IMR-90 (cell line): Measurements from ENCODE around the gene CAMK2G. TPM values are rescaled to one million over a fixed set of nuclear protein-coding genes. Genes with fewer than 3 reads are reported as not detected.
A peak's percentile ranks its signal among the peaks of the same experiment; 100 is the strongest.

Experiments
- ATAC-seq: fragments of 200-7000 bp; cut with Tn5 transposase; 2 replicates; pipeline ENCODE4 v1.9.1; 2020; ENCODE audit warnings: low read depth, mild to moderate bottlenecking, moderate library complexity
- BruUV-seq: library from RNA; stranded (reverse); fragments of 400-500 nt; replicated peaks from 2 replicates; lab custom pipeline; 2021; lab: Mats Ljungman, UMichigan
- CTCF ChIA-PET: fragments of 300-600 bp; formaldehyde crosslinking; extraction: SDS; loops from one replicate; lab custom pipeline; 2021; ENCODE audit warnings: antibody characterized with exemption; lab: Yijun Ruan, JAX
- POLR2A ChIA-PET: fragments of 300-600 bp; sonication (Branson Sonifier 250); formaldehyde crosslinking; loops from one replicate; lab custom pipeline; 2022; ENCODE audit warnings: antibody characterized with exemption; ENCODE audit not compliant: unreplicated experiment; lab: Charles Lee
- DNase-seq: peaks from one replicate; pipeline ENCODE4 v3.0.0; 2013
- H2AFZ ChIP-seq: replicated peaks from 2 replicates; pipeline ENCODE3; 2013; ENCODE audit warnings: low read length, mild to moderate bottlenecking; ENCODE audit not compliant: poor library complexity
- H2AK5ac ChIP-seq: 2 replicates; pipeline ENCODE4 v1.6.1; 2013; ENCODE audit warnings: low read depth, low read length, inconsistent platforms
- H2AK9ac ChIP-seq: replicated peaks from 2 replicates; pipeline ENCODE3; 2013; ENCODE audit warnings: mild to moderate bottlenecking, low read depth, low read length, moderate library complexity; ENCODE audit not compliant: poor library complexity
- H2BK120ac ChIP-seq: 2 replicates; pipeline ENCODE4 v1.6.1; 2013; ENCODE audit warnings: low read depth, low read length, inconsistent platforms
- H2BK15ac ChIP-seq: 3 replicates; pipeline ENCODE4 v1.6.1; 2013; ENCODE audit warnings: low read depth, low read length, inconsistent platforms
- H2BK20ac ChIP-seq: 2 replicates; pipeline ENCODE4 v1.6.1; 2013; ENCODE audit warnings: low read depth, mild to moderate bottlenecking, inconsistent platforms, low read length, moderate library complexity
- H2BK5ac ChIP-seq: 2 replicates; pipeline ENCODE4 v1.6.1; 2013; ENCODE audit warnings: mild to moderate bottlenecking, low read depth, low read length, inconsistent platforms; ENCODE audit not compliant: poor library complexity, severe bottlenecking
- H3K14ac ChIP-seq: replicated peaks from 2 replicates; pipeline ENCODE4 v1.6.1; 2013; ENCODE audit warnings: low read depth, low read length, inconsistent platforms
- H3K18ac ChIP-seq: 2 replicates; pipeline ENCODE4 v1.6.1; 2013; ENCODE audit warnings: low read depth, low read length, control low read depth
- H3K23ac ChIP-seq: 2 replicates; pipeline ENCODE4 v1.6.1; 2013; ENCODE audit warnings: low read depth, low read length, inconsistent platforms
- H3K27ac ChIP-seq: 2 replicates; pipeline ENCODE4 v1.5.1; 2013; ENCODE audit warnings: mild to moderate bottlenecking, control low read depth, low read length; ENCODE audit not compliant: insufficient read depth
- H3K27me3 ChIP-seq: 2 replicates; pipeline ENCODE4 v1.6.1; 2013; ENCODE audit warnings: low read length; ENCODE audit not compliant: control insufficient read depth, insufficient read depth
- H3K36me3 ChIP-seq: 2 replicates; pipeline ENCODE4 v1.6.1; 2013; ENCODE audit warnings: low read length, mixed read lengths; ENCODE audit not compliant: control insufficient read depth, insufficient read depth
- H3K4ac ChIP-seq: 2 replicates; pipeline ENCODE4 v1.6.1; 2013; ENCODE audit warnings: low read depth, low read length, inconsistent platforms
- H3K4me1 ChIP-seq: 2 replicates; pipeline ENCODE4 v1.6.1; 2013; ENCODE audit warnings: low read length, mixed read lengths; ENCODE audit not compliant: control insufficient read depth, insufficient read depth
- H3K4me2 ChIP-seq: 2 replicates; pipeline ENCODE4 v1.6.1; 2013; ENCODE audit warnings: low read depth, mild to moderate bottlenecking, control low read depth, low read length, moderate library complexity
- H3K4me3 ChIP-seq: 2 replicates; pipeline ENCODE4 v1.5.1; 2013; ENCODE audit warnings: low read depth, mild to moderate bottlenecking, control low read depth, low read length, moderate library complexity; ENCODE audit not compliant: insufficient read depth
- H3K56ac ChIP-seq: 2 replicates; pipeline ENCODE4 v1.6.1; 2013; ENCODE audit warnings: low read length, inconsistent platforms; ENCODE audit not compliant: insufficient read depth; ENCODE audit errors: extremely low read depth
- H3K79me1 ChIP-seq, 2 experiments: 2 replicates each; pipeline ENCODE4 v1.6.1; 2013; ENCODE audit warnings: low read length in 2 of 2, inconsistent platforms in 1 of 2, low read depth in 1 of 2
- H3K9ac ChIP-seq: 2 replicates; pipeline ENCODE4 v1.6.1; 2013; ENCODE audit warnings: low read depth, low read length, control low read depth
- H3K9me1 ChIP-seq: 2 replicates; pipeline ENCODE4 v1.6.1; 2013; ENCODE audit warnings: low read length, inconsistent platforms; ENCODE audit not compliant: insufficient read depth
- H3K9me3 ChIP-seq: 2 replicates; pipeline ENCODE4 v1.6.1; 2013; ENCODE audit warnings: low read length; ENCODE audit not compliant: control insufficient read depth, insufficient read depth
- H4K20me1 ChIP-seq: 2 replicates; pipeline ENCODE4 v1.6.1; 2013; ENCODE audit warnings: low read length, inconsistent platforms; ENCODE audit not compliant: insufficient read depth
- H4K5ac ChIP-seq: 2 replicates; pipeline ENCODE4 v1.6.1; 2013; ENCODE audit warnings: mild to moderate bottlenecking, low read depth, low read length, control low read depth
- H4K8ac ChIP-seq, 2 experiments: 2 replicates each; pipeline ENCODE4 v1.6.1; 2013; ENCODE audit warnings: low read depth in 2 of 2, low read length in 2 of 2, control low read depth in 1 of 2, inconsistent platforms in 1 of 2
- H4K91ac ChIP-seq: 2 replicates; pipeline ENCODE4 v1.6.1; 2013; ENCODE audit warnings: low read depth, low read length, inconsistent platforms; ENCODE audit not compliant: insufficient read depth
- BHLHE40 ChIP-seq: fragments of 150-350 bp; IDR thresholded peaks from 2 replicates; pipeline ENCODE4 v1.6.1; 2016; ENCODE audit warnings: mild to moderate bottlenecking, low read depth, low read length
- CEBPB ChIP-seq: IDR thresholded peaks from 2 replicates; pipeline ENCODE4 v1.6.1; 2012; ENCODE audit warnings: low read depth, low read length, improper control_type of control experiment
- CHD1 ChIP-seq: IDR thresholded peaks from 2 replicates; pipeline ENCODE4 v1.6.1; 2012; ENCODE audit warnings: low read depth, low read length, improper control_type of control experiment
- FOS ChIP-seq: fragments of 150-350 bp; IDR thresholded peaks from 2 replicates; pipeline ENCODE4 v1.6.1; 2016; ENCODE audit warnings: low read depth, low read length
- MAFK ChIP-seq: IDR thresholded peaks from 2 replicates; pipeline ENCODE4 v1.6.1; 2012; ENCODE audit warnings: low read depth, low read length, improper control_type of control experiment
- MXI1 ChIP-seq: IDR thresholded peaks from 2 replicates; pipeline ENCODE4 v1.6.1; 2012; ENCODE audit warnings: low read depth, mild to moderate bottlenecking, low read length, moderate library complexity, borderline replicate concordance
- NFE2L2 ChIP-seq: fragments of 150-350 bp; IDR thresholded peaks from 2 replicates; pipeline ENCODE4 v1.6.1; 2016; ENCODE audit warnings: low read depth, mild to moderate bottlenecking, low read length
- POLR2A ChIP-seq: IDR thresholded peaks from 2 replicates; pipeline ENCODE4 v1.6.1; 2012; ENCODE audit warnings: mild to moderate bottlenecking, low read depth, low read length
- RAD21 ChIP-seq: IDR thresholded peaks from 2 replicates; pipeline ENCODE4 v1.6.1; 2012; ENCODE audit warnings: low read length, improper control_type of control experiment
- RCOR1 ChIP-seq: IDR thresholded peaks from 2 replicates; pipeline ENCODE4 v1.6.1; 2012; ENCODE audit warnings: mild to moderate bottlenecking, low read length, improper control_type of control experiment; ENCODE audit not compliant: insufficient replicate concordance
- RFX5 ChIP-seq: IDR thresholded peaks from 2 replicates; pipeline ENCODE4 v1.8.0; 2012; ENCODE audit warnings: low read depth, mild to moderate bottlenecking, low read length, moderate library complexity
- SMC3 ChIP-seq: fragments of 150-350 bp; IDR thresholded peaks from 2 replicates; pipeline ENCODE4 v1.6.1; 2016; ENCODE audit warnings: low read depth, mild to moderate bottlenecking, antibody characterized with exemption, low read length, moderate library complexity
- WGBS, 2 experiments: methylation state at CpG; one replicate each; pipeline versions ENCODE4 v1.1.5 to v1.1.7; 2013; ENCODE audit warnings: missing lambda C conversion rate in 2 of 2; ENCODE audit not compliant: insufficient read length in 1 of 2; ENCODE audit errors: extremely low coverage in 2 of 2; 5-methylcytosine and 5-hydroxymethylcytosine counted together
- dilution Hi-C: fragments of 300-500 bp; cut with HindIII; formaldehyde crosslinking; loops from one replicate; pipeline ENCODE4 v1.14.3; 2018; ENCODE audit warnings: low sequenced_read_pairs; ENCODE audit not compliant: unreplicated experiment
- in situ Hi-C: fragments of 300-500 bp; cut with MboI; formaldehyde crosslinking; loops from 3 replicates; pipeline ENCODE4 v1.14.3; 2019; ENCODE audit warnings: low sequenced_read_pairs, inconsistent platforms, mixed read lengths
- intact Hi-C: fragments of 100-400 bp; cut with micrococcal nuclease; formaldehyde crosslinking; loops from 2 replicates; pipeline ENCODE4 v1.10.0; 2022
- polyA plus RNA-seq, 3 experiments: library from polyadenylated mRNA; depleted of rRNA; stranded (reverse); fragments of >200 nt; gene quantifications; 2 replicates each; pipeline ENCODE4 v1.2.3, GENCODE V29; 2012; ENCODE audit warnings: low replicate concordance in 1 of 3
- total RNA-seq: library from RNA; depleted of rRNA; stranded (reverse); fragments of >200 nt; gene quantifications from 2 replicates; pipeline ENCODE4 v1.2.3, GENCODE V29; 2012
- TF ChIP-seq, protein P1 (sequence below): fragments of 150-350 bp; IDR thresholded peaks from 2 replicates; pipeline ENCODE4 v1.6.1; 2016; ENCODE audit warnings: low read depth, mild to moderate bottlenecking, low read length, moderate library complexity, borderline replicate concordance
- TF ChIP-seq, protein P2 (sequence below): conservative IDR thresholded peaks from 2 replicates; pipeline ENCODE4 v1.5.1; 2012; ENCODE audit warnings: mild to moderate bottlenecking, low read depth, low read length, improper control_type of control experiment
- TF ChIP-seq, protein P3 (sequence below): fragments of 150-350 bp; IDR thresholded peaks from 2 replicates; pipeline ENCODE4 v1.6.1; 2017; ENCODE audit warnings: mild to moderate bottlenecking, antibody characterized with exemption, low read length, low read depth

The CAMK2G gene
- total and polyA plus RNA-seq, 2 of the 4 experiments (the other 2 are of a cell fraction) = 20.4 to 25.4 TPM

DNA sequence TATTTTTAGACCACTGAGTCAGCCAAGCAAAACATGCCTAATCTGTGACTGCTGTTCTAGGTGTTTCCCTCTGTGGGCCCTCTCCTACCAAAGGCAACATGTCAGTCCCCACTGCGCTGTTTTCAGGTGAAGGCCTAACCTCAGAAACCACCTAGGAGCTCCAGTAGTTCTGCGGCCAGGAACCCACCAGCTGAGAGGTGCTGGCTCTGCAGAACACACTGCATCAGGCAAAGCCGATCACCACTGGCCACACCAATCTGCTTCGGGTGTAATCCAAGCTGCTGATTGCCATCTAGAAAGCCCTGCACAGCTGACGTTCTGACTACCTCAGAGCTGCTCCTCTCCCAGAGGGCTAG lies 14.9 kb downstream of the CAMK2G start:
- H3K23ac ChIP-seq = no peak overlapping the region
- no peak overlapping the region for H2AK9ac ChIP-seq
- CTCF ChIA-PET = no interaction called here
- no peak overlapping the region for H3K27ac ChIP-seq
- dilution Hi-C loops = no loop called here
- H3K9me1 ChIP-seq = peaks cover 6% of the 10 kb centered on the region; the same call in 1 of the 2 replicates
- H2BK5ac ChIP-seq = no peak overlapping the region
- H4K5ac ChIP-seq = no peak overlapping the region
- no peak overlapping the region for H3K18ac ChIP-seq
- H2BK15ac ChIP-seq = no peak overlapping the region
- H3K79me1 ChIP-seq = peaks cover 27 to 73% of the 10 kb centered on the region in 2 experiments
- WGBS, 2 experiments = 95% methylated on average over 3 of the region's 5 CpGs; no CpG with 5 or more reads in 1 of the 2 experiments
- no peak overlapping the region for H3K56ac ChIP-seq
- no peak overlapping the region for H3K9ac ChIP-seq
- H3K14ac ChIP-seq = no peak overlapping the region
- no peaks in the 10 kb centered on the region for H3K9me3 ChIP-seq
- H3K36me3 ChIP-seq = peaks cover 34% of the 10 kb centered on the region
- H3K4me3 ChIP-seq = no peak overlapping the region
- H3K4me2 ChIP-seq = no peak overlapping the region
- H4K8ac ChIP-seq = no peak overlapping the region
- TF ChIP-seq BHLHE40 (no peak), RAD21 (no peak), RCOR1 (no peak), NFE2L2 (no peak), SMC3 (no peak), CHD1 (no peak), RFX5 (no peak), MXI1 (no peak), CEBPB (no peak), MAFK (no peak), POLR2A (no peak), FOS (no peak)
- TF ChIP-seq, protein P1, sequence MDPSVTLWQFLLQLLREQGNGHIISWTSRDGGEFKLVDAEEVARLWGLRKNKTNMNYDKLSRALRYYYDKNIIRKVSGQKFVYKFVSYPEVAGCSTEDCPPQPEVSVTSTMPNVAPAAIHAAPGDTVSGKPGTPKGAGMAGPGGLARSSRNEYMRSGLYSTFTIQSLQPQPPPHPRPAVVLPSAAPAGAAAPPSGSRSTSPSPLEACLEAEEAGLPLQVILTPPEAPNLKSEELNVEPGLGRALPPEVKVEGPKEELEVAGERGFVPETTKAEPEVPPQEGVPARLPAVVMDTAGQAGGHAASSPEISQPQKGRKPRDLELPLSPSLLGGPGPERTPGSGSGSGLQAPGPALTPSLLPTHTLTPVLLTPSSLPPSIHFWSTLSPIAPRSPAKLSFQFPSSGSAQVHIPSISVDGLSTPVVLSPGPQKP = no peak
- TF ChIP-seq, protein P2, sequence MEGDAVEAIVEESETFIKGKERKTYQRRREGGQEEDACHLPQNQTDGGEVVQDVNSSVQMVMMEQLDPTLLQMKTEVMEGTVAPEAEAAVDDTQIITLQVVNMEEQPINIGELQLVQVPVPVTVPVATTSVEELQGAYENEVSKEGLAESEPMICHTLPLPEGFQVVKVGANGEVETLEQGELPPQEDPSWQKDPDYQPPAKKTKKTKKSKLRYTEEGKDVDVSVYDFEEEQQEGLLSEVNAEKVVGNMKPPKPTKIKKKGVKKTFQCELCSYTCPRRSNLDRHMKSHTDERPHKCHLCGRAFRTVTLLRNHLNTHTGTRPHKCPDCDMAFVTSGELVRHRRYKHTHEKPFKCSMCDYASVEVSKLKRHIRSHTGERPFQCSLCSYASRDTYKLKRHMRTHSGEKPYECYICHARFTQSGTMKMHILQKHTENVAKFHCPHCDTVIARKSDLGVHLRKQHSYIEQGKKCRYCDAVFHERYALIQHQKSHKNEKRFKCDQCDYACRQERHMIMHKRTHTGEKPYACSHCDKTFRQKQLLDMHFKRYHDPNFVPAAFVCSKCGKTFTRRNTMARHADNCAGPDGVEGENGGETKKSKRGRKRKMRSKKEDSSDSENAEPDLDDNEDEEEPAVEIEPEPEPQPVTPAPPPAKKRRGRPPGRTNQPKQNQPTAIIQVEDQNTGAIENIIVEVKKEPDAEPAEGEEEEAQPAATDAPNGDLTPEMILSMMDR = no peak
- TF ChIP-seq, protein P3, sequence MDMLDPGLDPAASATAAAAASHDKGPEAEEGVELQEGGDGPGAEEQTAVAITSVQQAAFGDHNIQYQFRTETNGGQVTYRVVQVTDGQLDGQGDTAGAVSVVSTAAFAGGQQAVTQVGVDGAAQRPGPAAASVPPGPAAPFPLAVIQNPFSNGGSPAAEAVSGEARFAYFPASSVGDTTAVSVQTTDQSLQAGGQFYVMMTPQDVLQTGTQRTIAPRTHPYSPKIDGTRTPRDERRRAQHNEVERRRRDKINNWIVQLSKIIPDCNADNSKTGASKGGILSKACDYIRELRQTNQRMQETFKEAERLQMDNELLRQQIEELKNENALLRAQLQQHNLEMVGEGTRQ = no peak
- H3K27me3 ChIP-seq = no peaks in the 10 kb centered on the region
- POLR2A ChIA-PET = no interaction called here
- no peak overlapping the region for H2BK120ac ChIP-seq
- H2AK5ac ChIP-seq = no peak overlapping the region
- intact Hi-C loops = no loop called here
- no TSS peak for BruUV-seq
- no peak overlapping the region for H4K91ac ChIP-seq
- DNase-seq = no peak
- in situ Hi-C loops = no loop called here
- no peak overlapping the region for H2AFZ ChIP-seq
- H3K4ac ChIP-seq = no peak overlapping the region
- H4K20me1 ChIP-seq = peaks cover 21% of the 10 kb centered on the region; the same call in 1 of the 2 replicates
- peaks cover 6% of the 10 kb centered on the region for H3K4me1 ChIP-seq
- H2BK20ac ChIP-seq = no peak overlapping the region
- peak; percentile 31; the same call in 1 of the 2 replicates for ATAC-seq
